HCT116 (cell line): ENCODE measurements around the gene TM9SF1. TPM values are rescaled to one million over a fixed set of nuclear protein-coding genes. Genes with fewer than 3 reads are reported as not detected.

Experiments
- ATAC-seq: fragments of 200-7000 bp; cut with Tn5 transposase; 2 replicates; pipeline ENCODE4 v1.9.1; 2020; ENCODE audit warnings: mild to moderate bottlenecking, moderate library complexity
- BruUV-seq: library from RNA; stranded (reverse); fragments of 400-500 nt; replicated peaks from 2 replicates; lab custom pipeline; 2021; lab: Mats Ljungman, UMichigan
- CTCF ChIA-PET: fragments of 300-600 bp; sonication (Branson Sonifier 250); formaldehyde crosslinking; loops from one replicate; lab custom pipeline; 2021; ENCODE audit warnings: antibody characterized with exemption; lab: Charles Lee
- POLR2A ChIA-PET: fragments of 300-600, 350-600 bp; sonication (Branson Sonifier 250); formaldehyde crosslinking; loops from one replicate; lab custom pipeline; 2021; ENCODE audit warnings: antibody characterized with exemption; lab: Charles Lee
- RAD21 ChIA-PET, 2 experiments: fragments of 300-600 bp; sonication (Branson Sonifier 250); formaldehyde crosslinking; loops; one replicate each; lab custom pipeline; 2023; ENCODE audit warnings: low total read pairs in 2 of 2; ENCODE audit not compliant: uncharacterized antibody in 2 of 2, unreplicated experiment in 2 of 2, low non-redundant PET in 1 of 2; lab: Charles Lee
- DNase-seq: peaks from one replicate; pipeline ENCODE4 v3.0.0-alpha.2; 2010; ENCODE audit warnings: low read depth, low spot score
- H2AFZ ChIP-seq: fragments of 200-600 bp; shearing (Covaris generic), sonication (generic); 2 replicates; pipeline ENCODE4 v1.6.1; 2017; ENCODE audit warnings: low read depth, mixed run types, mixed read lengths, antibody characterized with exemption, low read length; ENCODE audit not compliant: poor library complexity, severe bottlenecking
- H3K27ac ChIP-seq: 2 replicates; pipeline ENCODE4 v1.5.1; 2012; ENCODE audit warnings: low read depth, low read length
- H3K27me3 ChIP-seq: fragments of 200-600 bp; sonication (generic); 2 replicates; pipeline ENCODE4 v1.6.1; 2016; ENCODE audit warnings: mixed run types, low read length, mixed read lengths; ENCODE audit not compliant: insufficient read depth
- H3K36me3 ChIP-seq, 2 experiments: fragments of 200-500 bp in 1 of 2; fragments of 200-600 bp in 1 of 2; sonication (Bioruptor generic) in 1 of 2; sonication (generic) in 1 of 2; 2 replicates each; pipeline versions ENCODE4 v1.5.1 to v1.6.1; 2014 to 2016; ENCODE audit warnings: low read length in 2 of 2, inconsistent platforms in 1 of 2, mixed read lengths in 1 of 2, mixed run types in 1 of 2; ENCODE audit not compliant: insufficient read depth in 2 of 2, control insufficient read depth in 1 of 2
- H3K4me1 ChIP-seq, 2 experiments: fragments of 200-600 bp in 1 of 2; sonication (generic) in 1 of 2; 2 replicates each; pipeline versions ENCODE4 v1.5.1 to v1.6.1; 2012 to 2017; ENCODE audit warnings: low read length in 2 of 2, inconsistent platforms in 1 of 2, mild to moderate bottlenecking in 1 of 2, mixed read lengths in 1 of 2, mixed run types in 1 of 2, moderate library complexity in 1 of 2; ENCODE audit not compliant: insufficient read depth in 2 of 2, control insufficient read depth in 1 of 2
- H3K4me2 ChIP-seq: fragments of 200-600 bp; sonication (generic); 2 replicates; pipeline ENCODE4 v1.6.1; 2017; ENCODE audit warnings: mixed run types, low read length, mixed read lengths
- H3K4me3 ChIP-seq, 2 experiments: fragments of 200-600 bp in 1 of 2; sonication (generic) in 1 of 2; replicated peaks in 1 of 2; 2 replicates each; pipeline ENCODE4 v1.5.1; 2011 to 2016; ENCODE audit warnings: low read length in 2 of 2, control low read depth in 1 of 2, low read depth in 1 of 2, mild to moderate bottlenecking in 1 of 2, mixed read lengths in 1 of 2, mixed run types in 1 of 2
- H3K79me2 ChIP-seq: fragments of 200-600 bp; sonication (generic); 2 replicates; pipeline ENCODE4 v1.6.1; 2017; ENCODE audit warnings: mild to moderate bottlenecking, mixed run types, low read length, moderate library complexity, mixed read lengths; ENCODE audit not compliant: insufficient read depth
- H3K9ac ChIP-seq: fragments of 200-600 bp; sonication (generic); 2 replicates; pipeline ENCODE4 v1.6.1; 2016; ENCODE audit warnings: low read length, mixed read lengths
- H3K9me2 ChIP-seq: fragments of 200-600 bp; sonication (generic), shearing (Covaris generic); 2 replicates; pipeline ENCODE4 v1.6.1; 2017; ENCODE audit warnings: mixed run types, mild to moderate bottlenecking, moderate library complexity; ENCODE audit not compliant: insufficient read depth
- H3K9me3 ChIP-seq, 2 experiments: fragments of 200-500 bp in 1 of 2; fragments of 200-600 bp in 1 of 2; sonication (Bioruptor generic) in 1 of 2; sonication (generic) in 1 of 2; 2 replicates each; pipeline ENCODE4 v1.6.1; 2014 to 2017; ENCODE audit warnings: low read length in 2 of 2, mixed read lengths in 2 of 2, inconsistent platforms in 1 of 2, low read depth in 1 of 2, mild to moderate bottlenecking in 1 of 2, mixed run types in 1 of 2, moderate library complexity in 1 of 2; ENCODE audit not compliant: control insufficient read depth in 1 of 2, insufficient read depth in 1 of 2
- H4K20me1 ChIP-seq: fragments of 200-600 bp; sonication (generic), shearing (Covaris generic); 2 replicates; pipeline ENCODE4 v1.6.1; 2017; ENCODE audit warnings: mixed run types, mild to moderate bottlenecking, moderate library complexity; ENCODE audit not compliant: insufficient read depth
- CTCF ChIP-seq, 3 experiments: fragments of 200-600 bp in 1 of 3; sonication (generic) in 1 of 3; IDR thresholded peaks in 2 of 3; conservative IDR thresholded peaks in 1 of 3; 2 replicates each; pipeline ENCODE4 v1.5.1; 2012 to 2017; ENCODE audit warnings: low read depth in 2 of 3, low read length in 2 of 3, antibody characterized with exemption in 1 of 3, borderline replicate concordance in 1 of 3, control low read depth in 1 of 3, mild to moderate bottlenecking in 1 of 3, mixed read lengths in 1 of 3, mixed run types in 1 of 3, moderate library complexity in 1 of 3; ENCODE audit not compliant: insufficient read depth in 1 of 3
- EGR1 ChIP-seq: IDR thresholded peaks from 2 replicates; pipeline ENCODE4 v1.6.1; 2012; ENCODE audit warnings: low read depth
- EZH2 ChIP-seq: fragments of 200-600 bp; sonication (generic); IDR thresholded peaks from 2 replicates; pipeline ENCODE4 v1.6.1; 2017; ENCODE audit warnings: antibody characterized with exemption, mixed run types
- MAX ChIP-seq: IDR thresholded peaks from 2 replicates; pipeline ENCODE4 v1.6.1; 2012
- POLR2A ChIP-seq: IDR thresholded peaks from 2 replicates; pipeline ENCODE4 v1.7.0; 2011; ENCODE audit warnings: borderline replicate concordance; ENCODE audit not compliant: insufficient read depth, insufficient read length; ENCODE audit errors: extremely low read depth
- RAD21 ChIP-seq: IDR thresholded peaks from 2 replicates; pipeline ENCODE4 v1.6.1; 2012; ENCODE audit warnings: low read depth, mild to moderate bottlenecking
- SIN3A ChIP-seq: IDR thresholded peaks from 2 replicates; pipeline ENCODE4 v1.6.1; 2012; ENCODE audit warnings: low read depth
- SRF ChIP-seq: IDR thresholded peaks from 2 replicates; pipeline ENCODE4 v1.6.1; 2012; ENCODE audit warnings: low read depth
- TCF7L2 ChIP-seq: IDR thresholded peaks from 2 replicates; pipeline ENCODE4 v1.7.0; 2011; ENCODE audit warnings: borderline replicate concordance, inconsistent platforms; ENCODE audit not compliant: insufficient read depth, insufficient read length; ENCODE audit errors: extremely low read depth
- ZBTB33 ChIP-seq: IDR thresholded peaks from 2 replicates; pipeline ENCODE4 v1.6.1; 2011; ENCODE audit warnings: mild to moderate bottlenecking, low read length, moderate library complexity; ENCODE audit not compliant: insufficient replicate concordance; ENCODE audit errors: extremely low read depth
- intact Hi-C: fragments of 100-400 bp; cut with micrococcal nuclease; formaldehyde crosslinking; loops from 2 replicates; pipeline ENCODE4 v1.10.0; 2022
- total RNA-seq: library from RNA; stranded (reverse); gene quantifications from one replicate; pipeline ENCODE4 v1.2.1, GENCODE V29; 2021; ENCODE audit not compliant: unreplicated experiment

Gene TM9SF1
- total RNA-seq, 1 experiment from 2014 or later: 35.2 TPM

- Histone ChIP-seq H3K9me3 (no peaks in the 10 kb centered on the region), H3K36me3 (no peaks in the 10 kb centered on the region), H3K27me3 (no peaks in the 10 kb centered on the region), H3K9me2 (no peaks in the 10 kb centered on the region), H3K4me3 (no peak overlapping the region), H3K4me2 (no peak overlapping the region)
- intact Hi-C loops: no loop called here
- no TSS peak for BruUV-seq
- RAD21 ChIA-PET: no interaction called here
- ATAC-seq: no peak
- TF ChIP-seq EZH2 (no peak), POLR2A (no peak), EGR1 (no peak), MAX (no peak), RAD21 (no peak), TCF7L2 (no peak), SIN3A (no peak), ZBTB33 (no peak), CTCF (IDR thresholded peaks at IDR 0.05 in 2 of 3, conservative IDR thresholded peaks at IDR 0.05 in 1 of 3; ENCODE audit: borderline replicate concordance in 1 of 3, insufficient read depth in 1 of 3, low read depth in 2 of 3, low read length in 2 of 3) (no peak), SRF (no peak)
- TF ChIP-seq, all 23 proteins: peak for 0
- Histone ChIP-seq H4K20me1 (no peaks in the 10 kb centered on the region), H3K79me2 (no peaks in the 10 kb centered on the region), H2AFZ (no peak overlapping the region), H3K9ac (no peak overlapping the region), H3K4me1 (no peaks in the 10 kb centered on the region), H3K27ac (no peak overlapping the region)
- POLR2A ChIA-PET: no interaction called here
- no peak for DNase-seq
- CTCF ChIA-PET: no interaction called here
Observed at GRCh38 chr14:24172261-24172860, 22.9 kb downstream of the TM9SF1 start.
